ENCODE data around the gene SELENOO.
A peak's percentile ranks its signal among the peaks of the same experiment; 100 is the strongest.
"Not testable (repeated sequence)": the region's sequence is repeated elsewhere in the genome, so short reads cannot be mapped to it uniquely, and the experiment has no call there.

The SELENOO gene

GRCh38 chr22:50200461-50201190, at the start of gene SELENOO:
TSS of gene SELENOO (plus strand) at chr22:50201011. CDS start at chr22:50201037, 26 bp downstream.
- DNase-seq (ENCODE audit: low spot score) = peak; percentile 90

GRCh38 chr22:50151571-50152537, 49.0 kb upstream of the SELENOO start:
- DNase-seq (ENCODE audit: low spot score) = no peak

DNA sequence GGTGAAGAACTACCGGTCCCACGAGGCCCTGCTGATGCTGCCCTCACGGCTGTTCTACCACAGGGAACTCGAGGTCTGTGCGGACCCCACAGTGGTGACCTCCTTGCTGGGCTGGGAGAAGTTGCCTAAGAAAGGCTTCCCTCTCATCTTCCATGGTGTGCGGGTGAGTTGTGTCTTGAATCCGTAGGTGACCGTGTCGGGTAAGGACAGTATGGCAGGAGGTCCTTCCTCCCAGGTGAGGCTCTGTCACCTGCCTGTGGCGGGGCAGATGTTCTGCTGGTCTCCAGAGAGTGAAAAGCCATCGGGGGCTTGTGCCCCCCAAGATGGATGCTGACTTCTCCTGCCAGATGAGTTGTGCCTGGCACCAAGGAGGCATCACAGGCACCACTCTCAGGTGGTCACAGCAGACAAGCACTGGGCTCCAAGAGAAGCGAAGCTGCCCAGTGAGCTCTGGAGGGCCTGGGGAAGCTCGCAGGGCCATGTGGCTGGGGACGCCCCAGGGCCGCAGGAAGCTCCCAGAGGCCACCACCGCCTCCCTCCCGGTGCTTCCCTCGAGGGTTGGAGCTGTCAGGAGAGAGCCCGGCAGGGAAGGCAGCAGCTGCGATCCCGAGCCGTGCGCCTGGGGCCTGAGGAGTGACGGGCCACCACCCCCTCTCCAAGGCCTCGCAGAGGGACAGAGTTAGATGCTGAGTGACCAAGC, 47.6 kb upstream of the SELENOO start:
- no peak for DNase-seq (ENCODE audit: low spot score)

- DNase-seq (ENCODE audit: low spot score) = no peak
Observed at GRCh38 chr22:50153756-50154140, 47.1 kb upstream of the SELENOO start.

DNA sequence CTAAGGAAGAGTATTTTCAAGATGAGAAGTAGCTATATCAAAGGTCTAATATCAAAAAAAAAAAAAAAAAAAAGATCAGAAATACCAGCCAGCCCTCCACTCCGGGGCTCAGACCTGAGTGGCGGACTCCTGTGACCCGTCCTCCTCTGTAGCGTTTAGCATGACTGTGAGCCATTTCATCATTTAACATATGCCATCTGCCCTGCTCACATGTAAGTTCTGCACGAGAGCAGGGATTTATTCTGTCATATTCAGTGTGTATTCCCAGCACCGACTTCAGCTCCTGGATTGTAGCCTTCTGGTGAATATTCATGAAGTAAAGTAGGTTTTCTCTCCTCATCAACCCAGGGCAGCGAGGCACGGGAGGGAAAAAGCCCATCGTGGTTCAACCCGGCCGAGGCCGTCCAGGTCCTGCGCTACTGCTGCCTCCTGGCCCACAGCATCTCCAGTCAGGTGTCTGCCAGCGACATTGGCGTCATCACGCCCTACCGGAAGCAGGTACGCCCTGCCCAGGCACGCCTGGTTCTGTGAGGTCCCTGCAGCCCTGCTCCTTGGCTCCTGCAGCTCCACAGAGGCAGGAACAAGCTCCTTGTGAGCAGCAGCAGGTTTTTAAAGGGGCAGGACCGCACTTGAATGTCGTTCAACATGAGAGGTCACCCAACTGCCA, 43.0 kb upstream of the SELENOO start:
- DNase-seq (ENCODE audit: low spot score) = peak; percentile 91

GRCh38 chr22:50160947-50161346, 39.9 kb upstream of the SELENOO start:
- no peak for DNase-seq (ENCODE audit: low spot score)

DNA sequence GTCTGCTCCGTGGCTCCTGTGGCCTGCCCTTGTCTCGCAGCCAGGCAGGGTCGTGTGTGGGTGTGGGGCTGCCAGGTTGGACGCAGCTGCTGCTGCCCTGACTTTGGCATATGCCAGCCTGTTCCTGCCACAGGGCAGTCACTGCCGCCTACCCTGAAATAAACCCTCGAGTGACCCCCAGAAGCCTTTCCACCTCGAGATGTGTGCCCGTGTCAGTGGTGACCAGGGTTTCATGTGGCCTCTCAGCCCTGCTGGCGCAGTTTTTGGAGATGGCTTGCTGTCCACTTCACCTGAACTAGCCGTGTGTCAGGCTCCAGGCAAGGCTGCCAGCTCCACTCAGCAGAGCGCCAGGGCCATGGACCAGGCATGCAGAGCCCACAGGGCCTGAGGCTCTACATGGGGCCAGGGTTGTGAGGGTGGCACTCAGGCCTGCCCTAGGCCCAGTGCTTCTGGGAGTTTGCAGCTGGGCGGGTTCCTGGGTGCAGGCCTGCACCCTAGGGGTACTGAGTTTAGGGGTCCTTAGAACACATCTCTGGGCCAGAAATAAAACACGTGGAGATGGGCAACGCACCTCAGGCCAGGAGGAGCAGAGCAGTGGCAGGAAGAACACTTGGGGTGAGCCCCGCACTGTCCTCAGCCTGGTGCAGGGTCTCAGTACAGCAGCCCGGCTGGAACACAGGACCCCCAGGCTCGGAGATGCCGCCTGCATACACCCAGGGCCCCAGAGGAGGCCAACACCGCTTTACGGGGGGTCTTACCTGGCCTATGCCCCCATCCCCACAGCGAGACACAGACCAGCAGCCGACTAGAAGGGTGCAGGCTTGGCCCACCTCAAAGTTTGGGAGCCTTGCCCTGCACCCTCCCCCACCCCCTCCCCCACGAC, 39.1 kb upstream of the SELENOO start:
- DNase-seq (ENCODE audit: low spot score) = no peak

DNA sequence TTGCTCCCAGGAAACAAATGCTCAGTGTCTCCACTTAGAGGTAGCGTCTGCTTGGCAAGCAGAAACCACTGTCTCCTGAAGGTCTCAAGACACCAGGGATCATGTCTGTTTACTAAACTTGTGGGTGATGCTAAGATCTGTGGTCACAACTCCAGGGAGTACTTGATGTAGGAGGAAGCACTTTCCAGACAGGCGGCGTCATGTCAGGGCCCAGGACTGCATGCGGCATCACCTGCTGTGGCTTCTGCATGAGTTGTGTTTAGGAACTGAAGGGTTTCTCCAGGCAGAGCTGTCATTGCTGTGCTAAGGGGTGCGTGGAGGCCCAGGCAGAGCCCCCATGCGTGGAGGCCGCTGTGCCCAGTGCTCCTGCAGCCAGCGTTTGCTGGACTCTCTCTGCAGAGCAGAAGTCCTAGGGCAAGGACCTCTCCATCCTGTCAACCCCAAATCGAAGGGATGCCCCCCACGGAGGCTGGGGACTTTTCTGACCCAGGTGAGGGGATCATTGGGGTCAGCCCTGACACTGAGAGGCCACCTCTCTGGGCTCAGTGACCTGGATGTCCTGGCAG, 38.3 kb upstream of the SELENOO start:
- no peak for DNase-seq (ENCODE audit: low spot score)

- no peak for DNase-seq (ENCODE audit: low spot score)
Observed at GRCh38 chr22:50165436-50166123, 35.2 kb upstream of the SELENOO start.

DNA sequence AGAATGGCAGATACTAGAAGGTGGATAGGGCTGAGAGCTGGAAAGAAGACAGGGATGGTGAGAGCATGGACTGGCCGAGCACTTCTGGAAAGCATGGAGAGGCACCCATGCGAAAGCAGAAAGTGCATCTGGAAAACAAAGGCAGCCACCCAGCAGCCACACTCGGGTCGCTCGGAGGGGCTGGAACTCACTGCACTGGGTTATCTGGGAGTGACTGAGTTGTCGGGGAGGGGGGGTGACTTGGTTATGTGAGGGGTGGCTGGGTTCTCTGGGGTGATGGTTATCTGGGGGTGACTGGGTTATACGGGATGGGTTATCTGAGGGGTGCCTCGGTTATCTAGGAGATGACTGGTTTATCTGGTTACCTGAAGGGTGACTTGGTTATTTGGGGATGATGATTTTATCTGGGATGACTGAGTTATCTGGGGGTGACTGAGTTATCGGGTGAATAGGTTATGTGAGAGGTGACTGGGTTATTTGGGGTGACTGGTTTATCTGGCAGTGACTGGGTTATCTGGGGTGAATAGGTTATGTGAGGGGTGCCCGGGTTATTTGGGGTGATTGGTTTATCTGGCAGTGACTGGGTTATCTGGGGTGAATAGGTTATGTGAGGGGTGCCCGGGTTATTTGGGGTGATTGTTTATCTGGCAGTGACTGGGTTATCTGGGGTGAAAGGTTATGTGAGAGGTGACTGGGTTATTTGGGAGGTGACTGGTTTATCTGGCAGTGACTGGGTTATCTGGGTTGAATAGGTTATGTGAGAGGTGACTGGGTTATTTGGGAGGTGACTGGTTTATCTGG, 32.9 kb upstream of the SELENOO start:
- DNase-seq (ENCODE audit: low spot score) = no peak

- not testable (repeated sequence) for DNase-seq (ENCODE audit: low spot score)
Observed at GRCh38 chr22:50168490-50169180, 32.2 kb upstream of the SELENOO start.

- no peak for DNase-seq (ENCODE audit: low spot score)
Observed at GRCh38 chr22:50169181-50169759, 31.5 kb upstream of the SELENOO start.

GRCh38 chr22:50169774-50170341, 31.0 kb upstream of the SELENOO start:
- no peak for DNase-seq (ENCODE audit: low spot score)

- DNase-seq (ENCODE audit: low spot score) = no peak
Observed at GRCh38 chr22:50170453-50171318, 30.1 kb upstream of the SELENOO start, which contains the start of gene PANX2. TSS of gene PANX2 (plus strand) at chr22:50170731. CDS start at chr22:50170731, 0 bp downstream.

GRCh38 chr22:50171319-50171964, 29.4 kb upstream of the SELENOO start:
- DNase-seq (ENCODE audit: low spot score) = no peak

GRCh38 chr22:50171965-50172421, 28.8 kb upstream of the SELENOO start:
- DNase-seq (ENCODE audit: low spot score) = no peak

Measured in cerebellar cortex (tissue), 1 donor.